SK-N-MC (cell line): ENCODE results near the gene LRCOL1.

Experiments
- DNase-seq: peaks from one replicate; pipeline ENCODE4 v3.0.0-alpha.2; 2011; ENCODE audit warnings: low read depth, low spot score
- H3K27ac ChIP-seq: fragments of 200-600 bp; sonication (generic); 2 replicates; pipeline ENCODE4 v1.5.1; 2016; ENCODE audit warnings: mixed run types
- H3K36me3 ChIP-seq: fragments of 200-600 bp; sonication (generic); 2 replicates; pipeline ENCODE4 v1.6.1; 2017; ENCODE audit warnings: antibody characterized with exemption, low read length, mixed read lengths; ENCODE audit not compliant: insufficient read depth
- H3K4me3 ChIP-seq: fragments of 200-600 bp; sonication (generic); 2 replicates; pipeline ENCODE4 v1.5.1; 2016
- H3K9ac ChIP-seq: fragments of 200-600 bp; sonication (generic); 2 replicates; pipeline ENCODE4 v1.8.0; 2017; ENCODE audit warnings: mixed run types, mixed read lengths; ENCODE audit not compliant: insufficient read length
- H3K9me3 ChIP-seq: fragments of 200-600 bp; sonication (generic); 2 replicates; pipeline ENCODE4 v1.6.1; 2017; ENCODE audit warnings: low read depth, mild to moderate bottlenecking, antibody characterized with exemption, low read length, moderate library complexity, mixed read lengths
- EZH2 ChIP-seq: fragments of 200-600 bp; sonication (generic); IDR thresholded peaks from one replicate; pipeline ENCODE4 v1.6.1; 2017; ENCODE audit warnings: antibody characterized with exemption
- FOXP2 ChIP-seq: optimal IDR thresholded peaks from 2 replicates; pipeline ENCODE3; 2011; ENCODE audit warnings: mild to moderate bottlenecking, moderate library complexity; ENCODE audit not compliant: insufficient read depth; ENCODE audit errors: extremely low read length, control extremely low read depth
- POLR2AphosphoS5 ChIP-seq: IDR thresholded peaks from 2 replicates; pipeline ENCODE4 v1.6.1; 2012; ENCODE audit warnings: mild to moderate bottlenecking, low read depth, low read length, borderline replicate concordance

LRCOL1 gene

GRCh38 chr12:132608231-132609171, 1.9 kb downstream of the LRCOL1 start:
- Histone ChIP-seq H3K36me3 (no peaks in the 10 kb centered on the region), H3K9ac (no peak overlapping the region), H3K27ac (no peak overlapping the region), H3K4me3 (no peak overlapping the region), H3K9me3 (no peaks in the 10 kb centered on the region)
- TF ChIP-seq POLR2AphosphoS5: no peak
- TF ChIP-seq FOXP2: no peak
- TF ChIP-seq EZH2: no peak
- no peak for DNase-seq

GRCh38 chr12:132606927-132607326, 3.5 kb downstream of the LRCOL1 start:
- TF ChIP-seq EZH2 (no peak), POLR2AphosphoS5 (no peak), FOXP2 (no peak)
- no peak overlapping the region for H3K27ac ChIP-seq

GRCh38 chr12:132606466-132606865, 3.9 kb downstream of the LRCOL1 start:
- no peaks in the 10 kb centered on the region for H3K9me3 ChIP-seq
- no peak overlapping the region for H3K9ac ChIP-seq
- TF ChIP-seq POLR2AphosphoS5: no peak
- H3K4me3 ChIP-seq: no peak overlapping the region
- no peaks in the 10 kb centered on the region for H3K36me3 ChIP-seq
- DNase-seq: no peak
- H3K27ac ChIP-seq: no peak overlapping the region

More at GRCh38 chr12:132606927-132607326, 3.5 kb downstream of the LRCOL1 start:
- no peaks in the 10 kb centered on the region for H3K9me3 ChIP-seq
- no peaks in the 10 kb centered on the region for H3K36me3 ChIP-seq
- no peak overlapping the region for H3K9ac ChIP-seq
- no peak for DNase-seq
- no peak overlapping the region for H3K4me3 ChIP-seq

- no peak overlapping the region for H3K27ac ChIP-seq
- DNase-seq: no peak
- no peaks in the 10 kb centered on the region for H3K9me3 ChIP-seq
- H3K36me3 ChIP-seq: no peaks in the 10 kb centered on the region
- H3K9ac ChIP-seq: no peak overlapping the region
- TF ChIP-seq EZH2: no peak
- TF ChIP-seq POLR2AphosphoS5: no peak
- no peak for TF ChIP-seq FOXP2
- H3K4me3 ChIP-seq: no peak overlapping the region
Measured at GRCh38 chr12:132605892-132606291, 4.5 kb downstream of the LRCOL1 start.

GRCh38 chr12:132604668-132605441, 5.5 kb downstream of the LRCOL1 start:
- no peak overlapping the region for H3K4me3 ChIP-seq
- DNase-seq: no peak
- TF ChIP-seq POLR2AphosphoS5: no peak
- TF ChIP-seq EZH2: no peak
- no peak for TF ChIP-seq FOXP2
- H3K36me3 ChIP-seq: no peaks in the 10 kb centered on the region
- no peaks in the 10 kb centered on the region for H3K9me3 ChIP-seq
- H3K9ac ChIP-seq: no peak overlapping the region
- H3K27ac ChIP-seq: no peak overlapping the region

GRCh38 chr12:132604151-132604618, 6.2 kb downstream of the LRCOL1 start:
- no peaks in the 10 kb centered on the region for H3K9me3 ChIP-seq
- no peak for DNase-seq
- H3K36me3 ChIP-seq: no peaks in the 10 kb centered on the region
- no peak for TF ChIP-seq FOXP2
- TF ChIP-seq EZH2: no peak
- no peak for TF ChIP-seq POLR2AphosphoS5
- no peak overlapping the region for H3K27ac ChIP-seq
- no peak overlapping the region for H3K9ac ChIP-seq
- H3K4me3 ChIP-seq: no peak overlapping the region

- no peak overlapping the region for H3K9ac ChIP-seq
- no peak for DNase-seq
- no peak overlapping the region for H3K27ac ChIP-seq
- H3K4me3 ChIP-seq: no peak overlapping the region
- no peaks in the 10 kb centered on the region for H3K9me3 ChIP-seq
- TF ChIP-seq FOXP2 (no peak), EZH2 (no peak)
- no peaks in the 10 kb centered on the region for H3K36me3 ChIP-seq
Measured at GRCh38 chr12:132603240-132604150, 6.9 kb downstream of the LRCOL1 start.
